ENCODE data around the gene TRABD2A.

TRABD2A gene

DNA sequence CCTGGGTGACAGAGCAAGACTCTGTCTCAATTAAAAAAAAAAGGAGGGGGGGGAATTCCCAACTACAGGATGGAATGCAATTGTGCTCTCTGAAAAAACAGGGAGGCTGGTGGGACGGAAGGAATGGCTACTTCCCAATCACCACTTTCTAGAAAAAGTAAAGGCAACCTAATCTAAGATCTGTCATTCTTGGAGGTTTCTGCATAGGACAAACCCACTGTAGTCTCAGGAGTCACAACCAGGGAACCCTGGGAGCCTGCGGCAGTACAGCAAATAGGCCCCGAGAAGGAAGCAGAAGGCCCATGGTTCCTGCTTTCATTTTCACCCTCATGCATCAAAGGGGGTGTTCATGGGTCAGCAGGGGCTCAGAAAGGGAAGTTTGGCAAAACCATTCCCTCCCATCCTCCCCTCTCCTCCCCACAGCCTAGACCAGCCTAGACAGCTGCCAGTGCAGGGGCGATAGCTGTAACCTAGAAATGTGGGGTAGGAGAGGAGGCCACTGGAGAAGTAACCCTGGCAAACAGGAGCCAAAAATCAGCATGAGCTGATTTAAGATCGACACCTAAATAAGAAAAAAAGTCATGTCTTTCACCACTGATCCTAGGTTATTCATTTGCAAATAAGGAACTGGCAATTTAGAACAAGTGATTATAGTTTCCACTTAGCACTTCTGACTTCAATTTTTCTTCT lies 48.0 kb downstream of the TRABD2A start:
- ATAC-seq (no peak), DNase-seq (ENCODE audit: low spot score in 2 of 2) (no peak)
- Mint-ChIP-seq H3K27ac (peak overlapping the region; percentile 84), H3K36me3 (peaks cover 5% of the 10 kb centered on the region), H3K4me3 (peak overlapping the region; percentile 26), H3K9me3 (peaks cover 3% of the 10 kb centered on the region), H3K4me1 (peaks cover 21% of the 10 kb centered on the region)

DNA sequence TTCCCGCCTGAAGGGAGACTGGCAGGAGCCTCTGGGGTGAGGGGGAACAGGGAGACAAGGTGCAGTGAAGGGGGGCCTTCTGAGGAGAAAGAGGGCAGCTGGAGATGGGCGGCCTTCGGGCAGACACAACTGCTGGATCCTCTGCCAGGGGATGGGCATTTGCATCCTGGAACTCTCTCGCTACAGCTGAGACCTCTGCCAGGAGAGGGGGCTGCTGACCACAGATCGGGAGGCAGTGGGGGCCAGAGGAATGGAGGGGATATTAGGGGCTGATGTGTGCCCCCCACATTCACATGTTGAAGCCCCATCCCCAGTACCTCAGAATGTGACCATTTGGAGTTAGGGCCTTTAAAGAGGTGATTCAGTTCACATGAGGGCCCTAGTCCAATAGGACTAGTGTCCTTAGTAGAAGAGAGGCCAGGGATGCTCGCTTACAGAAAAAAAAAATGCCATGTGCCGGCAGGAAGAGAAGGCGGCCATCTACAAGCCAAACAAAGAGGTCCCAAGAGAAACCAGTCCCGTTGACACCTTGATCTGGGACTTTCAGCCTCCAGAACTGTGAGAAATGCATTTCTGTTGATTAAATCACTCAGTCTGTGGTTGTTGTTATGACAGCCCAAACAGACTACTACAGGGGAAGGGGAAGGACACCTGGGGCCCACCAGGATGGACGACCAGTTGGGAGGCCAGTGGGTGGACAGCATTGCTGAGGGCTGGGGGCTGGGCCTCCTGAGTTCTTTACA lies 50.0 kb downstream of the TRABD2A start:
- DNase-seq (ENCODE audit: low spot score in 2 of 2) (no peak), ATAC-seq (no peak)
- H3K27ac Mint-ChIP-seq: no peak overlapping the region
- no peak overlapping the region for H3K4me3 Mint-ChIP-seq
- H3K4me1 Mint-ChIP-seq: peaks cover 24% of the 10 kb centered on the region
- peaks cover 5% of the 10 kb centered on the region for H3K36me3 Mint-ChIP-seq
- H3K9me3 Mint-ChIP-seq: no peaks in the 10 kb centered on the region

DNA sequence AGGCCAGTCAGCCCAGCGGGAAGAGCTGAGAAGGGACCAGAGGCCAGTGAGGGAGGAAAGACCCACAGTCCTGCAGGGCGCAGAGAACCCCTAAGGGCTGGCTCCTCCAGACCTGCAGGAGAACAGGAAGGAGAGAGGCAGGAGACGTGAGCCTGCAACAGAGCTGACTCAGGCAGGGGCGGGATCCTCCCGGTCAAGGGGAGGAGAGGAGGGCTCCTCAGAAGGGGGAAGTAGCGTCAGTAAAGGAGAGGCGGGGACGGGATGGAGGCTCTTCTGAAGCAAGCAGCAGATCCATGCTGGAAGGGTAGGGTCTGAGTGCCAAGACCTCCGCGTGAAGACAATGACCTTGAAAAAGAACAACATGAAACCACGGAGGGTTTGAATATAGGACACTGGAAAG lies 50.8 kb downstream of the TRABD2A start:
- no peak for ATAC-seq
- no peak for DNase-seq (ENCODE audit: low spot score in 2 of 2)
- H3K36me3 Mint-ChIP-seq: peaks cover 5% of the 10 kb centered on the region
- no peaks in the 10 kb centered on the region for H3K9me3 Mint-ChIP-seq
- peaks cover 23% of the 10 kb centered on the region for H3K4me1 Mint-ChIP-seq
- no peak overlapping the region for H3K4me3 Mint-ChIP-seq
- H3K27ac Mint-ChIP-seq: no peak overlapping the region

DNA sequence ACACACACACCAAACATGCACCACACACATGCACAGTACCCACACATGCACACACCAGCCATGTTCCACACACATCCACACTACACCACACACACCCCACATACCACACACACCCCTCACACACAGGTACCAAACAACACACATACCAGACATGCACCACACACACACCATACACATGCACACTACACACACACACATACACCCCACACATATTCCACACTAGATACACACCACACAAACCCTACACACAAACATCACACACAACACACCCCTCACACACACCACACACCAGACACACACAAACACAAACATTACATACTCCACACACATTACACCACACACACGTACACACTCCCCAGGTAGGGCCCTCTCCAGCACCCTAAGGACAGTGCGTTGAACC lies 51.2 kb downstream of the TRABD2A start:
- DNase-seq (ENCODE audit: low spot score in 2 of 2) (no peak), ATAC-seq (no peak)
- Mint-ChIP-seq H3K27ac (no peak overlapping the region), H3K36me3 (peaks cover 5% of the 10 kb centered on the region), H3K9me3 (no peaks in the 10 kb centered on the region), H3K4me1 (peaks cover 19% of the 10 kb centered on the region), H3K4me3 (no peak overlapping the region)

DNA sequence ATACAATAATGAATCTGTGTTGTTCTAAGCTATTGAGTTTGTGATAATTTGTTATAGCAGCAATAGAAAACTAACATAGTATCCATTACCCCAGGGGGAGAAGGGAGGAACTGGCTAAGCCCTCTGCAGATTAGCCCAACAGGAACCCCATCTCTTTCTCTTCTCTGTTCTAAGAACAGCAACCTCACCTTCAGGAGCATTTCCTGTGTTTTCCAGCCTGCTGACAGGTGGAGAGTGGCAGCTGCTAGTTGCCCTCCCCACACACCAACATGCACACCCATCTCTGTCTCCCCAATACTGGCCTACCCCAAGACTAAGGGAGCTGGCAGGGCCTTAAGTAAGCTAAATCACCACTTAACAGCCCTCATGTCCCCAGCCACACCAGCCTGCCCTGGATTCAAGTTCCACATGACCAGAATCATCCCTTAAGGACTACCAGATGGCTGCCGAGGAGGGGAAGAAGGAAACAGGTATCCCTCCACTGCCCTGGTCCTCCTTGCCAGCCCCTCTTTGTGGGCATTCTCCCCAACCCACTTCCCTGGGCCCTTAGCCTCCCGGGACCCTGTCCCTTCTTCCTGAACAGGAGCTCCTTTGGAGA lies 52.8 kb downstream of the TRABD2A start:
- Mint-ChIP-seq H3K27ac (peak overlapping the region; percentile 58), H3K4me3 (no peak overlapping the region), H3K9me3 (no peaks in the 10 kb centered on the region), H3K4me1 (peaks cover 12% of the 10 kb centered on the region), H3K36me3 (peaks cover 5% of the 10 kb centered on the region)
- ATAC-seq (no peak), DNase-seq (ENCODE audit: low spot score in 2 of 2) (no peak)

DNA sequence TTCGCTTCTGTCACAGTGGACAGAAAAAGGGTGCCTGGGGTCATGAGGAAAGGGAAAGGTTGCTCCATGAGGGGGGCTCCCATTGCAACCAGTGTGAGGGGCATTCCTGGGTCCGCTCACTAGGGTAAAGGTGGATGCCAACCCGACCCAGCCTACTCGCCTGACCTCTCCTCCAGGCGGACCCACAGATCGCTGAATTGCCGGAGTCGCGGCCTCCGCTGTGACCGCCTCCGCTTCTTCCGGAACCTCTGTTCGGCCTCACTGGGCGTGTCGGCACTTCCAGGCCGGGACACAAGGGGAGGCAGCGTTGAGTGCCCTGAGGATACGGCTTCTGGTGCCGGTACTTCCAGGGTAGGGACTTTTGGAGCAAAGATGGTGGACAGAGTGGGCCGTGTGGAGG lies 57.1 kb downstream of the TRABD2A start:
- no peaks in the 10 kb centered on the region for H3K36me3 Mint-ChIP-seq
- ATAC-seq (no peak), DNase-seq (ENCODE audit: low spot score in 2 of 2) (no peak)
- H3K9me3 Mint-ChIP-seq: no peaks in the 10 kb centered on the region
- H3K4me1 Mint-ChIP-seq: peaks cover 27% of the 10 kb centered on the region
- no peak overlapping the region for H3K27ac Mint-ChIP-seq
- H3K4me3 Mint-ChIP-seq: no peak overlapping the region

DNA sequence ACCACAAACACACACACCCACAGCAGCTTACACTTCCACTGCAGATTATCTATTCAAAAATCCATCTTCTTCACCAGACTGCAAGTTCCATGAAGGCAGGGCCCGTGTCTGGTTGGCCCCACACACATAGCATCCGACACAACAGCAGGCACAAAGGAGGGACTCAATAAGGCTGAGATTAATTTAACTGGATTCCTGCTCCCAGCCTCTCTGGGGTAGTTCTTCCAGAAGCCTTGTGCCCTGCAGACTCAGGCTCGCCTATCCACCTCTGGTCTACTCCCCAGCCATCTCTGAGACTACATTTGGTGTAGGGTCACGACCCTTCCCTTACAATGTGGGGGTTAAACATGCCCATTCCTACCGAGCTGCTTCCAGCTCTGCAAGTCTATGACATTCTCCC lies 57.7 kb downstream of the TRABD2A start:
- peaks cover 26% of the 10 kb centered on the region for H3K4me1 Mint-ChIP-seq
- H3K36me3 Mint-ChIP-seq: no peaks in the 10 kb centered on the region
- no peak overlapping the region for H3K4me3 Mint-ChIP-seq
- H3K27ac Mint-ChIP-seq: no peak overlapping the region
- DNase-seq (ENCODE audit: low spot score in 2 of 2) (no peak), ATAC-seq (no peak)
- no peaks in the 10 kb centered on the region for H3K9me3 Mint-ChIP-seq

DNA sequence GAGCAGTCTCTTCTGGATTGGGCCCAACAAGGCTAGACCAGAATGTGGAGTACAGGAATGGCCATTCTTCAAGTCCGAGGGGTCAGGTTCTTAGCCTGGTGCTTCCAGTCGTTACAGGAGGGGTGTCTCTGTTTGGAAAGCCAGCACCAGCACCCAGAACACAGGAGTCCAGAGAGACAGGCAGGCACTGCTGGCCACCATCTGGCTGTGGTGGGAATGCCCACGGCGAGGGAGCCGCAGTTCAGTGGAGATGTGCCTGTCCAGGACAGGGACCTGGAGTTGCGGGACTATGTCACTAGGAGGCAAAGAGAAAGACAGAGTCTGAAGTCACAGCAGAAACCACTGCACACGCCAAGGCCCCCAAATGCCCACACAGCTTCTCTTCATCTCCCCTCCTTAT lies 59.1 kb downstream of the TRABD2A start:
- Mint-ChIP-seq H3K9me3 (peaks cover 2% of the 10 kb centered on the region), H3K4me3 (no peak overlapping the region), H3K27ac (no peak overlapping the region), H3K36me3 (no peaks in the 10 kb centered on the region), H3K4me1 (peaks cover 35% of the 10 kb centered on the region)
- ATAC-seq (no peak), DNase-seq (ENCODE audit: low spot score in 2 of 2) (no peak)

DNA sequence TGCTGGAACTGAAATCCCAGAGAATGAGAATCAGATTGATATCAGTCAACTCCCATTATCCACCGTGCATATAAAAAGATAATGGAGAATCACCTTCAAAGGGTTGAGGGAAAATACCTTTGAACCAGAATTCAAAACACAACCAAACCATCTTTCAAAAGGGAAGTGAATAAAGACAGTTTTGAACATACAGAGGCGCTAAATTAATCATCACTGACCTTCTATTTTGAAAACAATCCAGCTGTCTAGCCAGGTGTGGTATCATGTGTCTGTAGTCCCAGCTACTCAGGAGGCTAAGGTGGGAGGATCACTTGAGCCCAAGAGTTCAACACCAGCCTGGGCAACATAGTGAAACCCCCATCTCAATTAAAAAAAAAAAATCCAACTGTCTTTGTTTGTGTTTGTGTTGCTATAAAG lies 63.6 kb downstream of the TRABD2A start:
- H3K36me3 Mint-ChIP-seq: no peaks in the 10 kb centered on the region
- H3K4me1 Mint-ChIP-seq: peaks cover 39% of the 10 kb centered on the region
- H3K27ac Mint-ChIP-seq: peak overlapping the region; percentile 46
- DNase-seq (ENCODE audit: low spot score in 2 of 2) (no peak), ATAC-seq (peak; percentile 93)
- peak overlapping the region; percentile 12 for H3K4me3 Mint-ChIP-seq
- H3K9me3 Mint-ChIP-seq: peaks cover 2% of the 10 kb centered on the region

DNA sequence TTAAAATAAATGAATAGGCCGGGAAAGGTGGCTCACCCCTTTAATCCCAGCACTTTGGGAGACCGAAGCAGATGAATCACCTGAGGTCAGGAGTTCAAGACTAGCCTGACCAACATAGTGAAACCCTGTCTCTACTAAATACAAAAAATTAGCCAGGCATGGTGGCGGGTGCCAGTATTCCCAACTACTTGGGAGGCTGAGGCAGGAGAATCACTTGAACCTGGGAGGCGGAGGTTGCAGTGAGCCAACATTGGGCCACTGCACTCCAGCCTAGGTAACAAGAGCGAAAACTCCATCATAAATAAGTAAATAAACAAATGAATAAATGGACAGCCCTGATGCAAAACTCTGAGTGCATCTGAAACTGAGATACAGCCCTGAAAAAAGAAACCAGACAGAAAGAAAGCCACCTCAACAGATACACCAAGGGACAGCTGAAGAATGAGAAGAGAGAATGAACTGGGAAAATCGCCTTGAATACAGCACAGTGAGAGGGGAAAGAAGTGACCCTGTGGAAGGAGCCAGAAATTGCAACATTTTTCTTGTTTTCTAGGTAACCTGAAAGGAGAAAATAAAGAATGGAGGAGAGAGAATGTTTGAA lies 64.4 kb downstream of the TRABD2A start:
- Mint-ChIP-seq H3K4me1 (peaks cover 44% of the 10 kb centered on the region), H3K27ac (peak overlapping the region; percentile 38), H3K9me3 (peaks cover 2% of the 10 kb centered on the region), H3K36me3 (no peaks in the 10 kb centered on the region), H3K4me3 (peak overlapping the region; percentile 12)
- no peak for ATAC-seq
- DNase-seq (ENCODE audit: low spot score in 2 of 2): peak in 1 of 2 donors; percentile 30

DNA sequence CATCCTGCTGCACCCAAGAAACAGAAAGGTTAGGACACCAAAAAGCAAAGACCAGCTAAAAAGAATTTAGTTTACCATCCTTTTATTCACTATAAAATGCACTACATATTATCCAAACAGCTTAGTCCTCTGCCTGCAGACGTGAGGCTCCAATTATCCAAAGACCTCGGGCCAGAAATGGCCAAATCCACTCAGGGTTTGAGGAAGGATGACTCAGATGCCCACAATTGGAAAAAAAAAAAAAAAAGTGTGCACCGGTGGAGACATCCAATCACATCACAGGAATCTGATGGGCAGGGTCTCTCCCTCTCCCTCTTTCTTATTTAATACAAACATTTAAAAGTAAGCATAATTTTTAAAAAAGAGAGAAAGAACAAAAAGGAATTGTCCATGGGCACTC lies 65.7 kb downstream of the TRABD2A start:
- Mint-ChIP-seq H3K4me1 (peaks cover 35% of the 10 kb centered on the region), H3K27ac (no peak overlapping the region), H3K36me3 (no peaks in the 10 kb centered on the region)

DNA sequence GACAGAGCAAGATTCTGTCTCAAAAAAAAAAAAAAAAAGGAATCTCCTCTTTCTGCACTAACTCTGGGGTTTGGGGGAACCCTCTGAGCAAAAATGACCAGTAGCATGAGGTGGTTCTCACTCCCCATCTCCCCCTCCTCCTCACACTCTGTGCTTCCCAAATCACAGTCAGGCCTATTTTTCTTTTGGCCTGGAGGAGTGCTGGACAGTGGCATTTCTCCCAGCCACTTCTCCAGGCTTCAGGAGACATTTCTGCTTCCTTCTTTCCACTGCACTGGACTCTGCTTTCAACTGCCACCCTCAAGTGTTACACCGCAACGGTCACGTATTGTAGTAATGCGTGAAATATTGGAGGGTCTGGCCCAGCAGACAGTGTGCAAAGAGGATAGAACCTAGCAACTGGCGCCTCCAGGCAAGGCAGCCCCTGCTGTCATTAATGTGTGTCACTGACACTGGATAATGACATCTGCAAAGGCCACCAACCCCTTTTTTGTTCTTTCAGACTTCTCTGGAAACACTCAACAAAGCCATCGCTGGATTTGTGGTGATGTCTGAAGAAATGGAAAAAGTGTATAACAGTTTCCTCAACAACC lies 68.9 kb downstream of the TRABD2A start:
- Mint-ChIP-seq H3K4me3 (no peak overlapping the region), H3K27ac (no peak overlapping the region), H3K36me3 (no peaks in the 10 kb centered on the region), H3K4me1 (peaks cover 23% of the 10 kb centered on the region), H3K9me3 (no peaks in the 10 kb centered on the region)
- DNase-seq (ENCODE audit: low spot score in 2 of 2) (no peak), ATAC-seq (no peak)

More for the DNA sequence above, 65.7 kb downstream of the TRABD2A start:
- DNase-seq (ENCODE audit: low spot score in 2 of 2) (no peak), ATAC-seq (no peak)
- Mint-ChIP-seq H3K9me3 (peaks cover 2% of the 10 kb centered on the region), H3K4me3 (no peak overlapping the region)

DNA sequence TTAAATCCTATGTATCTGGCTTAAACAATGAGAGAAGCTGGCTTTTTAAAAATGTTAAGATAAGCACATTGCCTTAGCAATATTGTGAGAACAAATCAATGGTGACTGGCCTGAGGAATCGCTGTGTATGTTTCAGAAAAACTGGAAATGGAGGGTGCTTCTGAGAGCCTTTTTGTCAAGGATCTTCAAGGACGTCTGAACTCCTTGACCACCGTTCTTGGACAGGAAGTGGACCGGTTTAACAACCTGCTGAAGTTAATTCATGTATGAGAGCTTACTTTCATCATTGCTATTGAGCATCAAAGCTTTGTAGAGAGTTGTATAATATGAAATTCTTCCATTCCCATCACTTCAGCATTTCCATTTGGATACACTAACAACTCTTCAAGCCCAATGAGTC lies 72.6 kb downstream of the TRABD2A start:
- Mint-ChIP-seq H3K4me3 (no peak overlapping the region), H3K36me3 (no peaks in the 10 kb centered on the region), H3K9me3 (no peaks in the 10 kb centered on the region), H3K27ac (no peak overlapping the region), H3K4me1 (peaks cover 11% of the 10 kb centered on the region)
- DNase-seq (ENCODE audit: low spot score in 2 of 2) (no peak), ATAC-seq (no peak)

DNA sequence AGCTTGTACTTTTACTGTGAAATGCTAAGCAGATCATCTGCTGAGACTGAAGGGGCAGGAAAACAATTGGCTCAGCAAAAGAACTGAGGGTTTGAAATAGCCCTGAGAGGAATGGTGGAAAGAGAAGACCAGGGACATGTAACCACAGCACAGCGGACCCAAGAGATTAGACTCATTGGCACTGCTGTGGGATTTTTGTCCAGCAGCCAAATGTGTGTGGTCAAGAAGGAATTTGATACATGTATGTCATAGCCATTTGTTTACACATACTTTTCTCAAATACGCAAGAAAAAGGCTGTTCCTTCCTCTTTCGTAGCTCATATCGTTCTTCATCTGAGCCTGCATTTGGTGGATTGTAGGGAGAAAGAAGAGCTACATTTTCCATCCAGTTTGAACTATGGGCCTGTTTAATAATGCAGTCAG lies 73.8 kb downstream of the TRABD2A start:
- Mint-ChIP-seq H3K9me3 (no peaks in the 10 kb centered on the region), H3K4me1 (peaks cover 11% of the 10 kb centered on the region), H3K36me3 (no peaks in the 10 kb centered on the region), H3K4me3 (no peak overlapping the region), H3K27ac (no peak overlapping the region)
- no peak for ATAC-seq
- no peak for DNase-seq (ENCODE audit: low spot score in 2 of 2)

DNA sequence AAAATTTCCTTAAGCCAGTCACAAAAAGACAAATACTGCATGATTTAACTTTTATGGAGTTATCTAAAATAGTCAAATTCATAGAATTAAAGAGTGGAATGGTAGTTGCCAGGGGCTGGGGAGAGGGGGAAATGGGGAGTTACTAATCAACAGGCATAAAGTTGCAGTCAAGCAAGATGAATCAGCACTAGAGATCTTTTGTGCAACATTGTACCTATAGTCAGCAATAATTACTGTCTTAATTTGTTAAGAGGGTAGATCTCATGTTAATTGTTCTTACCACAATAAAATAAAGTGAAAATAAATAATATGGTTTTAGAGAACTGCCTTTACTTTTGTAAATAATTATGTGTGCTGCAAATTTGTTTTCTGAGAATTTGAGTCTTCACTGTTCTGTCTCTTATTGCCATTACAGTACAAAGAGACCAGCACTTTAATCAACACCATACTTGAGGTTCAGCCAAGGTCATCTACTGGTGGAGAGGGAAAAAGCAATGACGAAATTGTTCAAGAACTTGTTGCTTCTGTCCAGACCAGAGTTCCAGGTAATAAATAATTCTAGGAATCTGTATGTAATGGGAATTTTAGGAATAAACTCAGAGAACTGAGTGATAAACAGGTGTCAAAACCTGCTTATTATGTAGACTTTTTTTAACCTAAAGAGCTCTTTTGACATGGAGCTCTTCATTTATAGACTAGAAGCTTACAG lies 75.5 kb downstream of the TRABD2A start:
- Mint-ChIP-seq H3K27ac (no peak overlapping the region), H3K36me3 (no peaks in the 10 kb centered on the region), H3K9me3 (no peaks in the 10 kb centered on the region), H3K4me1 (peaks cover 10% of the 10 kb centered on the region), H3K4me3 (no peak overlapping the region)
- no peak for ATAC-seq
- DNase-seq (ENCODE audit: low spot score in 2 of 2): no peak

All from stimulated activated effector memory CD8-positive, alpha-beta T cell treated with anti-CD3 and anti-CD28 coated beads, Interleukin-12 subunit alpha, Interleukin-12 subunit beta, amount 100 ng/mL, for 72 hours (primary cell).